Right lobe of liver (tissue), 4 donors: ENCODE results near the gene KRTAP5-6.

Experiments used
- POLR2A ChIP-seq: fragments of 450-650 bp; IDR thresholded peaks from one replicate; pipeline ENCODE4 v1.6.1; 2017; ENCODE audit warnings: antibody characterized with exemption, mild to moderate bottlenecking
- TF ChIP-seq, protein P1 (sequence below), 4 donors: fragments of 200-600 bp in 3 of 4; fragments of 450-650 bp in 1 of 4; IDR thresholded peaks; one replicate each; pipeline versions ENCODE4 v1.5.1 to v1.8.0; 2016 to 2022; ENCODE audit warnings: antibody characterized with exemption in 4 of 4, mild to moderate bottlenecking in 2 of 4
- donor health status: DM: no; HTN: no; CAD: no.
- donor health status: DM: no; HTN: no; CAD: no.
- donor health status: DM: no; HTN: yes; CAD: no.

DNA sequence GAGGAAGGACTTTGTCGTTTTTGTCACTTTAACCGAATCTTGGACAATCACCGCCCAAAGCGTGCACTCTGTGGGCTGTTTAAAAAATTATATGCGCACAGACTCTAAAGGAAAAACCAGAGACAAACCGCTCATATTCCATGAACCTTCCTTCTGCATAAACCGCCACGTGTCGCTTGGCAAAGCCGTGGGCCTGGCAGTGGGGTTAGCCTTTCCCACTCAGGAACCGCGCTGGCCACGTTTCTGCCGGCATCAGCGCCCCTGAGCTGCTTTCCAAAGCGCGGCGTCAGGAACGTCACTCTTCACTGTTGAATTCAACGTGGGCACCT is 44.6 kb upstream of the KRTAP5-6 start:
- no peak for TF ChIP-seq POLR2A
- TF ChIP-seq, protein P1, sequence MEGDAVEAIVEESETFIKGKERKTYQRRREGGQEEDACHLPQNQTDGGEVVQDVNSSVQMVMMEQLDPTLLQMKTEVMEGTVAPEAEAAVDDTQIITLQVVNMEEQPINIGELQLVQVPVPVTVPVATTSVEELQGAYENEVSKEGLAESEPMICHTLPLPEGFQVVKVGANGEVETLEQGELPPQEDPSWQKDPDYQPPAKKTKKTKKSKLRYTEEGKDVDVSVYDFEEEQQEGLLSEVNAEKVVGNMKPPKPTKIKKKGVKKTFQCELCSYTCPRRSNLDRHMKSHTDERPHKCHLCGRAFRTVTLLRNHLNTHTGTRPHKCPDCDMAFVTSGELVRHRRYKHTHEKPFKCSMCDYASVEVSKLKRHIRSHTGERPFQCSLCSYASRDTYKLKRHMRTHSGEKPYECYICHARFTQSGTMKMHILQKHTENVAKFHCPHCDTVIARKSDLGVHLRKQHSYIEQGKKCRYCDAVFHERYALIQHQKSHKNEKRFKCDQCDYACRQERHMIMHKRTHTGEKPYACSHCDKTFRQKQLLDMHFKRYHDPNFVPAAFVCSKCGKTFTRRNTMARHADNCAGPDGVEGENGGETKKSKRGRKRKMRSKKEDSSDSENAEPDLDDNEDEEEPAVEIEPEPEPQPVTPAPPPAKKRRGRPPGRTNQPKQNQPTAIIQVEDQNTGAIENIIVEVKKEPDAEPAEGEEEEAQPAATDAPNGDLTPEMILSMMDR (IDR thresholded peaks at IDR 0.05), result no peak
